Stimulated activated CD8-positive, alpha-beta memory T cell treated with anti-CD3 and anti-CD28 coated beads, Interleukin-7, amount 100 ng/mL, for 1 hour (primary cell): ENCODE results near the gene LRCH2.

ENCODE experiments used
- DNase-seq, 2 donors: peaks; one replicate each; pipeline ENCODE4 v3.0.0-alpha.2; 2020; ENCODE audit warnings: low read depth in 2 of 2

The LRCH2 gene

GRCh38 chrX:115204040-115204439 lies 29.9 kb downstream of the LRCH2 start:
- DNase-seq = no peak

- DNase-seq = no peak
Measured at GRCh38 chrX:115192244-115192700, 41.6 kb downstream of the LRCH2 start.

GRCh38 chrX:115191490-115192243 lies 42.2 kb downstream of the LRCH2 start:
- no peak for DNase-seq

DNA sequence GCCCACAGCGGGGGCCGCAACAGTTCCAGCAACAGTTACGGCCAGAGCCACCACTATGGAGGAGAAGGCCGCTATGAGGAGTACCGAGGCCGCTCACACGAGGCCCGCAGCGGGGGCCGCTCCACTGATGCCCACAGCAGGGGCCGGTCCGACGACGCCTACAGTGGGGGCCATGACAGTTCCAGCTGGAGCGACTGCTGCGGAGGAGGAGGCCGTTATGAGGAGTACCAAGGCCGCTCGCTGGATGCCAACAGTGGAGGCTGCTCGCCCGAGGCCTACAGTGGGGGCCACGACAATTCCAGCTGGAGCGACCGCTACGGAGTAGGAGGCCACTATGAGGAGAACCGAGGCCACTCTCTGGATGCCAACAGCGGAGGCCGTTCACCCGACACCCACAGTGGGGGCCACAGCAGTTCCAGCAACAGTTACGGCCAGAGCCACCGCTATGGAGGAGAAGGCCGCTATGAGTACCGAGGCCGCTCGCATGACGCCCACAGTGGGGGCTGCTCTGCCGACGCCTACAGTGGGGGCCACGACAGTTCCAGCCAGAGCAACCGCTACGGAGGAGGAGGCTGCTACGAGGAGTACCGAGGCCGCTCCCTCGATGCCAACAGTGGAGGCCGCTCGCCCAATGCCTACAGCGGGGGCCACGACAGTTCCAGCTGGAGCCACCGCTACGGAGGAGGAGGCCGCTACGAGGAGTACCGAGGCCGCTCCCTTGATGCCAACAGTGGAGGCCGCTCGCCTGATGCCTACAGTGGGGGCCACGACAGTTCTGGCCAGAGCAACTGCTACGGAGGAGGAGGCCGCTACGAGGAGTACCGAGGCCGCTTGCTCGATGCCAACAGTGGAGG lies 43.0 kb downstream of the LRCH2 start:
- DNase-seq = no peak

GRCh38 chrX:115189646-115190635 lies 44.0 kb downstream of the LRCH2 start:
- DNase-seq = no peak

DNA sequence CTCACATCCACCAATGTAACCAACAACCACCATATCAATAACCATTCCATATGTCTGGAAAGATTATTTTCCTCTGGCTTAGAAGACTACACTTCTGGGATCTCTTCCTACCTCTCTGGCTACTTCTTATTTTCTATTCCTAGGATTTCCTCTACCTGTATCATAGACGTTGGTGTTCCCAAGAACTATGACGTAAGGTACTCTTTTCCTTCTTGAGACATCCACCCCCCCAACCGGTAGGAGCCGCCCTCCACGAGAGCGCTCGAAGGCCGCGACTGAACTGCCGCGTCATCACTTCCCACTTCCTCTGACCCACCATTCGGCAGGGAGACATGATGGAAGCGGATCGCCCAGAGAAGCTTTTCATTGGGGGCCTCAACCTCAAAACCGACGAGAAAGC lies 44.8 kb downstream of the LRCH2 start, which contains the start of gene RBMXL3:
TSS of gene RBMXL3 (plus strand) at position 301 of the 400 bp plus-strand sequence. CDS start at position 333, 32 bp downstream.
- DNase-seq = no peak

DNA sequence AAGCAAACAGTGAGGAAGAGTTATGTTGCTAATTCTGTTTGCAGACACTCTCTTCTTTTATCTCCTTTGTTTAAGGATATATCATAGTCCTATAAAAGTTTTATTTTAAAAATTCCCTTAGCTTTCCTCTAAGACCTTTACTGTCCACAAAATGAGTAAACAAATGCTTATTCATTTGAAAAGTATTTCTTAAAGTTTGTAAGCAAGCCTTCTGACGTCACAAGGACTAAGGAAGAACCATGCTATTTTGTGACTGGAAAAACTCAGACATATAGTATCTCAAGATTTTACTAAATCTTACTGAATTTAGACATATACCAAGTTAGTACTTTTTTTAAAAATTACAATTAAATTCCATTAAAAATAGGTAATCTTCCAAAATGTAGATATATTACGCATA lies 49.9 kb downstream of the LRCH2 start:
- no peak for DNase-seq

DNA sequence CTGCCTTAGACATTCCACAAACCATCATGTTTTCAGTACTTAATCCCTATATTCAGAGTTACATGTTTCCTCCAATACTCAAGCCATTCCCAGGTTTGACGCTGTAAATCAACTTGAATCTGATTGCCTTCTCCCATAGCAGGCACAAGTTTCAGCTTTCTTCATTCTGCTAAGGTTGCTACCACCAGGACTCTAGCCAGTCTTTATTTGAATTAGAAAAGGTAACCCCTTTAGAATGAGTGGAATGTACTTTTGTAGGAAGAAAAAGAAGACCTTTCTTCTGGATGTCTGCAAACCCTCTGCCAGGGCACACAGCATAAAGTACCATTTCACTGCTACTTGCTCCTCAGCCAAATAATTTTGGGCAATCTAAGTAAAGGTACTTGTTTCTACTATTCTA lies 55.4 kb downstream of the LRCH2 start:
- no peak for DNase-seq

DNA sequence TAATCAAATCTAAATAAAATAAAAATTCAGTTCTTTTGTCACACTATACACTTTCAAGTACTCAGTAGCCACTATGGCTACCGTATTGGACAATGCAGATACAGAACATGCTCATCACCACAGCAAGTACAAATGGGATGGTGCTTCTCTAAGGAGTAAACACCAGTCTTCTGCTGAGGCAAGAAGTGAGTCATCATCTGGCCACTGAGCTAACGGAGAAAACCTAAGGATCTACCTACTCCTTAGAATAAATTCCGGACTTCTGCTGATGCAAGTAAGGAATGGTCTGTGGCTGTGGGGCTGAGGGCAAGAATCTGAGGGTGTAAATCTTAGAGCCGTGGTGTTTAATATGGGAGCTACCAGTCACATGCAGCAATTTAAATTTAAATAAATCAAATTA lies 56.0 kb downstream of the LRCH2 start:
- no peak for DNase-seq

- DNase-seq = no peak
Measured at GRCh38 chrX:115174548-115174947, 59.3 kb downstream of the LRCH2 start.

GRCh38 chrX:115173181-115173580 lies 60.7 kb downstream of the LRCH2 start:
- DNase-seq = no peak

DNA sequence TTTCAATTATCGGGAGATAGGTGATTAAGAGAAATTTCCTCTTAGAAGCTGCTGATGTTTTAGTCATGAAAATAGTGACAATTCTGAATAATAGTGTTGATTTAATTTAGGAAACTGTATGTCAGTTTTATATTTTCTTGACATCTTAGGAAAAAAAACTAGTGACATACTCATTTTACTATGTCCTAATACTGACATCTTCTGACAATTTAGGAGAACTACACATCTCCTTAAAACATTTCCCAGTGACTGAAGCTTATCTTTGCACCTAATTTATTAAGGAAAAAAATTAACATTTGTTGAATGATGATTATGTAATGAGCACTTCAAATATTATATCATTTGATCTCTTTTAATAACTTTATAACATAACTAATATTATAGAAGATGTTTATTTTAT lies 86.7 kb downstream of the LRCH2 start:
- no peak for DNase-seq

DNA sequence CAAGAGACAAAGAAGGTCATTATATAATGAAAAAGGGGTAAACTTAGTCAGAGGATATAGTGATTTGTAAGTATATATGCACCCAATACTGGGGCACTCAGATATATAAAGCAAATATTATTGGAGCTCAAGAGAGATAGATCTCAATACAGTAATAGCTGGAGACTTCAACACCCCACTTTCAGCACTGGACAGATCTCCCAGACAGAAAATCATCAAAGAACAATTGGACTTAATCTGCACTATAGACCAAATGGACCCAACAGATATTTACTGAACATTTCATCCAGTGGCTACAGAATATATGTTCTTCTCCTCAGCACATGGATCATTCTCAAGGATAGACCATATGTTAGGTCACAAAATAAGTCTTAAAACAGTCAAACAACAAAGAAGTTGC lies 91.8 kb downstream of the LRCH2 start:
- DNase-seq = no peak

- DNase-seq = no peak
Measured at GRCh38 chrX:115138040-115138439, 95.9 kb downstream of the LRCH2 start.

- no peak for DNase-seq
Measured at GRCh38 chrX:115134382-115134781, 99.5 kb downstream of the LRCH2 start.

- no peak for DNase-seq
Measured at GRCh38 chrX:115112411-115112810, 121.5 kb downstream of the LRCH2 start.

GRCh38 chrX:115098897-115099296 lies 135.0 kb downstream of the LRCH2 start:
- no peak for DNase-seq

DNA sequence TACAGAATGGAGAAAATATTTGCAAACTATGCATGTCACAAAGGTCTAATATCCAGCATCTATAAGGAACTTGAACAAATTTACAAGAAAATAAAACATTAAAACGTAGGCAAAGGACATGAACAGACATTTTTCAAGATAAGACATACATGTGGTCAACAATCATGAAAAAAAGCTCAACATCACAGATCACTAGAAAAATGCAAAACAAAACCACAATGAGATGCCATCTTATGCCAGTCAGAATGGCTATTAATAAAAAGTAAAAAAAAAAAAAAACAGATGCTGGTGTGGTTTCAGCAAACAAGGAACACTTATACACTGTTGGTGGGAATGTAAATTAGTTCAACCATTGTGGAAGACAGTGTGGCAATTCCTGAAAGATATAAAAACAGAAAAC lies 140.7 kb downstream of the LRCH2 start:
- no peak for DNase-seq

- DNase-seq = no peak
Measured at GRCh38 chrX:115089419-115089818, 144.5 kb downstream of the LRCH2 start.

DNA sequence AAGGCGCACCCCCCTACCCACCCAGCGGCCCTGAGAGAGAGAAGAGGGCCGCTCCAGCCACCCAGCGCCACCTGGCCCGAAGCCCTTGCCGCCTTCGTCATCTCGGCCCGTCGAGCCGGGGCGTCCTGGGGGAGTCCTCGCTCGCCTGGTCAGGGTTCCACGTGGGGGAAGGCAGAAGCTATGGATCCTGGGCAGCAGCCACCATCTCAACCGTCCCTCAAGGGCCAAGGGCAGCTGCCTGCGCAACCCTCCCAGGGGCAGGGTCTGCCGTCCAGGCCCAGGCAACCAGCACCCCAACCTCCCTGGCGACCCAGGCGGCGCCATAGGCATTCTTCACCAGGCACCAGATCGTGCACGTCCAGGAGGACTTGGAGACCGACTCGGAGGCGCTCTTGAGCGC lies 165.0 kb downstream of the LRCH2 start:
- DNase-seq = no peak

GRCh38 chrX:115067812-115068211 lies 166.1 kb downstream of the LRCH2 start:
- DNase-seq = no peak

GRCh38 chrX:115065304-115065703 lies 168.6 kb downstream of the LRCH2 start:
- DNase-seq = no peak
